T1000 (cell line): ENCODE measurements around the gene HELZ.
"Not testable (repeated sequence)": the region's sequence is repeated elsewhere in the genome, so short reads cannot be mapped to it uniquely, and the experiment has no call there.

Source experiments
- DNase-seq: peaks from one replicate; lab custom pipeline; 2025; ENCODE audit warnings: mixed read lengths; lab: John Stamatoyannopoulos, UW

Gene HELZ

GRCh38 chr17:67143318-67143717 lies 101.7 kb downstream of the HELZ start:
- no peak for DNase-seq

DNA sequence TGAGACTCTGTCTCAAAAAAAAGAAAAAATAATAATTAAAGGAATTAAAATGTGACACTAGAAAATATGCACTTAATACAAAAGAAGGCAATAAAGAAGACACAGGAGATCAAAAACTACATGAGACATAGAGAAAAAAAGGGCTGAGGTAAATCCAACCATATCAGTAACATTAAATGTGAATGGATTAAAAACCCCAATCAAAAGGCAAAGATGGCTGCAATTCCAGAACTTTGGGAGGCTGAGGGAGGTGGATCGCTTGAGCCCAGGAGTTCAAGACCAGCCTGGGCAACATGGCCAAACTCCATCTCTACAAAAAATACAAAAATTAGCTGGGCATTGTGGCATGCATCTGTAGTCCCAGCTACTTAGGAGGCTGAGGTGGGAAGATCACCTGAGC lies 103.0 kb downstream of the HELZ start:
- not testable (repeated sequence) for DNase-seq

GRCh38 chr17:67139784-67140665 lies 105.0 kb downstream of the HELZ start:
- no peak for DNase-seq

DNA sequence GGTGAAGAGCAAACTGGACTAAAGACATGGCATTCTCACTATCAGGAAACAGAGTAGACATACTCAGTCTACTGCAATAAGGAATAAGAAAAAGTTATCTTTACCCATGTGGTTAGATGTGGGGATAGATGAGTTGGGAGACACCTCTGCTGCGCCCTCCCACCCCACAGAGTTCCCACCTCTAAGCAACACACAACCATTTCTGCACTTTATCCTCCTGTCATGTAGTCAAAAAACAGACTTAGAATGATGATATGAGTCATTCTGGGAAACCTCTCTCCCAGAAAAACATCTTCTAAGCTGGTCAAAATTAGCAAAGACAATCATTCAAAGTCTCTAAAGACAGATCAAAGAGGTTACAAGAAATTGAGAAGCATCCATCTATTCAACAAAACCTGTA lies 105.7 kb downstream of the HELZ start:
- DNase-seq: no peak

DNA sequence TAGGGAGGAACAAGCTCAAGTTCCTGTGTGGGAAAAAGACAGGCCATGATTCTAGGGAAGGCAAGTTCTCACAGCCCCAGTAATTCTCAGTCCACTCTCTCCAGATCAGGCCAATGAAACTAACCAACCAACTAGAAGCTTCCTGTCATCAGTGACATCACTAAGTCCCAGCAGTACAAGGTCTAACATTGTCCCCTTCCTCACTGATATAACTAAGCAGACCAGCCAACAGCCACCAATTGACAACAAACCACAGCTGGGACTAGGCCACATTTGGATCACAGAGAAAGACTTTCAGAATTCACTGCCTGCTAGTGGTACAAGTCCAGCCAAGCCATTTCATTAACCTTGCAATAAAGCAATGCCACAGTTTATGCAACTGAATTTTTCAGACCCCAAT lies 106.6 kb downstream of the HELZ start:
- DNase-seq: no peak

- DNase-seq: no peak
Measured at GRCh38 chr17:67137860-67138259, 107.1 kb downstream of the HELZ start.

DNA sequence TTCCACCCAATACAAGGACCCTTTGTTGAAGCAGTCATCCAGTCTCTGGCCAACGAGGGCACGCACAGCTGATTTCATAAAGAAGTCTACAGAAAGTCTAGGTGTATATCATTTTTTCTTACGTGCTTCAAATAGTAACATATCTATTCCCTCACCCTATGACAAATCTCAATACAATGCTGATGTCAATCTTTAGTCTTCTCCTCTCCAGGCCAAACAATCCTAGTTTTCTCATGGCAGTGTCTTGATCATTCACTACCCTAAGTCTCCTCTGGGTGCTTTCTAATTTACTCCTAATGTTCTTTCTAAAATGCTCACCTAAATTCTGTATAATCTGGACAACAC lies 108.0 kb downstream of the HELZ start:
- no peak for DNase-seq

- no peak for DNase-seq
Measured at GRCh38 chr17:67136191-67137025, 108.6 kb downstream of the HELZ start.

GRCh38 chr17:67133161-67133560 lies 111.8 kb downstream of the HELZ start:
- no peak for DNase-seq

DNA sequence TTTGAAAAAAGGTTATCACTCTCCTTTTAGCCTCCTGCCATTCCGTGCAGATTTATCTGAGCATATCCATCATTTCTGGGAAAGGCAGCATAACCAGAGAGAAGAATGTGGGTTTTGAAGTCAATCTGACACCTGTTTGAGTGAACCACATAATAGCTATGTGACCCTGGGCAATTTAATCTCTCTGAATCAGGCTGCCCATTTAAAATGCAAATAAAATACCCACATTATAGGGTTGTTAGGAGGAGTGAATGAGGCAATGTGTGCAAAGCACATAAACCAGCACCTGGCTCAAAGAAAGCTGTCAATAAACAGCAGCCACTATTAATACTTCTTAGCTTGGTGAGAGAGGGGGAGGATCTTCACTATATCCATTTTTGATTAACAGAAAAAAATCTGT lies 112.6 kb downstream of the HELZ start:
- DNase-seq: no peak

DNA sequence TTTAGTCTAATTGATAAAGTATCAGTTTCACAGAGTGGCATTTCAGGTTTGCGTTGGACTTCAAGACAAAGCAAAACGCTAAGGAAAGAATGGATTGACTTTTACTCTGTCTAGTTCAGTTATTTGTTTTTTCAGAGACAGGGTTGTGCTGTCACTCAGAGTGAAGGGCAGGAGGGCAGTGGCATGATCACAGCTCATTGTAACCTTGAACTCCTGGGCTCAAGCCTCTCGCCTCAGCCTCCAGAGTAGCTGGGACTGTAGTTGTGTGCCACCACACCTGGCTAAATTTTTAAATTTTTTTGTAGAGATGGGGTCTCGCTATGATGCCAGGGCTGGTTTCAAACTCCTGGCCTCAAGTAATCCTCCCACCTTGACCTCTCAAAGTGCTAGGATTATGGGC lies 114.2 kb downstream of the HELZ start:
- no peak for DNase-seq

DNA sequence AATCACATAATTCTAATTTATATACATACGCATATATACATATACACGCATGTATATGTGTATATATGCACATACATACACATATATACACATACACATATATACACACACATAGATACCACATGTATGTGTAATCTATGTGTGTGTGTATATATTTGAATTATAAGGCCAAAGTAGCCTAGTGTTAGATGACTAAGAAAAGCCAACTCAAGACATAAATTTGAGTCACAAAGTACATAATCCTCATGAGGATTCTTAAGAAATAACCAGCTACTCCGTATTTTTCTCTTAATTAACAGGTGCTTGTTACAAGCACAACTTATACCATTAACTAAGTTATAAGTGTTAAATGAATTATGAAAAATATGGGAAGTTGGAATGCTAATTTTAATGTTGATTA lies 115.7 kb downstream of the HELZ start:
- DNase-seq: no peak

DNA sequence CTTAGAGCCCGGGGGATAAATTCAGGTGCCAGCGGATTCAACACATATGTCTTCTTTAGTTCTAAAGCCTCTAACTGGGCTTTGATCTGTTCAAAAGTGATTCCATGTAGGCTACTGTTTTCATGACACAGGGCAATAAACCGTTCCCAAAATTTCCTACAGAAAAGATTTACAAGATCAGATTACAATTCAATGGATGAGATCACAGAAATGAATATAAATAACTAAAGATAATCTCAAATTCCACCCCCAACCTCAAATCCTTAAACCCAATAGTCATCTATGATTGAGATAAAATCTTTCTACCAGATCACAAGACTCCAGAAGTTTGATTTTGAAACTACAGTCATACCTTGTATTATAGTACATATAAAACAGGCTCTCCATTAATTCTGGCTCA lies 116.3 kb downstream of the HELZ start:
- DNase-seq: no peak

GRCh38 chr17:67127925-67128324 lies 117.1 kb downstream of the HELZ start:
- no peak for DNase-seq

DNA sequence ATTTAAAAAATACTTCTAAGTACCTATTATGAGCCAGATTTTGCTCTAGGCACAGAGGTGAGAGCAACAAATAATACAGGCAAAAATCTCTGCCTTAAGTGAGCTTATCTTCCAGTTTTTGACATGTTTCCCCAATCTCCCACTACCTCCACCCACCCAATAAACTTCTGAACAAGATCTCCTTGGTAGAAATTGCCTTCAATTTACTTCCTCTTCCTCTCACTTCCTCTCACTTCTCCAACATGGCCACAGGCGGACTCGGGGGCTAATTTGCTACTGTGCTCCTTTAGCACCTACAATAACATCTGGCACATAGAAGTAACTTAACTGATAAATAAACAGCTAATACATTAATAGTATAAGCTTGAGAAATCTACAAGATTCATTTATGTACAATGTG lies 118.0 kb downstream of the HELZ start:
- no peak for DNase-seq

DNA sequence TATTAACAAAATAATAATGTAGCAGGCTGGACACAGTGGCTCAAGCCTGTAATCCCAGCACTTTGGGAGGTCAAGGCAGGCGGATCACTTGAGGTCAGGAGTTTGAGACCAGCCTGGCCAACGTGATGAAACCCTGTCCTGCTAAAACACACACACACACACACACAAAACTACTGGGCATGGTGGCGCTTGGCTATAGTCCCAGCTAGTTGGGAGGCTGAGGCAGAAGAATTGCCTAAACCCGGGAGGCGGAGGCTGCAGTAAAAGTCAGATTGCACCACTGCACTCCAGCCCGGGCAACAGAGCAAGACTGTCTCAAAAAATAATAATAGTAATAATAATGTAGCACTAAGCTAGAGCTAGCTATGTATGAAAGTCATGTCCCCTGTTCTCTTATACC lies 118.5 kb downstream of the HELZ start:
- DNase-seq: not testable (repeated sequence)

GRCh38 chr17:67125924-67126323 lies 119.1 kb downstream of the HELZ start:
- DNase-seq: no peak

DNA sequence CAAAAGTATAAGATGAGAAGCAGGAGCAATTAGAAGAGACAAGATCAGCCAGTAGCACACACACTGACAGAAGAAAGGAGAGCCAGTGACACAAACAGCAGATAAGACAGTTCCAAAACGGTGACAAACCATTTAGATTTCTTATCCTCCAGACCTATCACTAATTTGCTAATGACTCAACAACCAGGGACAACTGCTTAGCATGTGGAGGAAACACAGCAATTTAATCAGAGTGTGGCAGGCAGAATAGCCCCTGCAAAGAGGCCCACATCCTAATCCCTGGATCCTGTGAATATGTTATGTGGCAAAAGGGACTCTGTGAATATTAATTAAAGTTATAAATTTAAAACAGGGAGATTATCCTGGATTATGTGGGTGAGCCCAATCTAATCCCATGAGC lies 119.6 kb downstream of the HELZ start:
- DNase-seq: no peak

GRCh38 chr17:67124450-67125148 lies 120.4 kb downstream of the HELZ start:
- DNase-seq: no peak

GRCh38 chr17:67123699-67124098 lies 121.3 kb downstream of the HELZ start:
- DNase-seq: no peak

DNA sequence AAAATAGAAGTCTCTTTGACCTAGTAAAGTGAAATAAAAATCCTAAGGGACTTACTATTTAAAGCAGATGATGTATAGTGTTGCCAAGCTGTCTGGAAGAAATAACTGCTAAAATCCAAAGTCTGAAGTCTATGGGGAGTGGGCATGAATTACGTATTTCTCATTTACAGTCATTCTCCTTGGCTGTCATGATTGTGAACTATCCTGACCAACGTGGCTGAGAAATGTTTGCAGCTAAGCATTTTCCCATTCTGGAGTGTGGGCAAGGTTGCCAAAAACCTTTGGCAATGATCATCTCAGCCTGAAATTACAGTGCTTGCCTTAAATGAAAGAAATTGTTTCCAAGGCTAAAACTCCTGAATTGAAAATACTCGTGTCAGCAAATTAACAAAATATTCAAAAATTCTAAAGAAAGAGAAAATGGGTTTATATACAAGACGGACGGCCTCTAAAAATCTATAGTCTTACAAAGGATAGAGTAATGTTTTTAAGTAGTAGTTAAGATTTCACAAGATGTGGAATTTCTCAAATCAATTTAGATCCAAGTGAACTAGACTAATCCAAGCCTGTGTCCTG lies 123.6 kb downstream of the HELZ start:
- DNase-seq: no peak

DNA sequence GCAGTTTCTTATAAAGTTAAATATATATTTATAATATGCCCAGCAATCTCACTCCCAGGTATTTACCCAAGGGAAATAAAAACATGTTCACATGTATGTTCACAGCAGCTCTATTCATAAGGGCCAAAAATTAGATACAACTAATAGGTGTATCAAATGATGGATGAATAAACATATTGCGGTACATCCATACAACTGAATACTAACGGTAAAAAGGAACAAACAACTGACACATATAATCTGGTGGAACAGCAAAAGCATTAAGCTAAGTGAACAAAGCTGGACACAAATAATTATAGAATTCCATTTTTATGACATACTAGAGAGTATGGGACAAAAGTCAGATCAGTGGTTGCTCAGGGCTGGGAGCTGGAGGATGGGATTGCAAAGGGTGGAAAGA lies 125.9 kb downstream of the HELZ start:
- DNase-seq: no peak
